ENCODE results near the gene TECPR2.

DNA sequence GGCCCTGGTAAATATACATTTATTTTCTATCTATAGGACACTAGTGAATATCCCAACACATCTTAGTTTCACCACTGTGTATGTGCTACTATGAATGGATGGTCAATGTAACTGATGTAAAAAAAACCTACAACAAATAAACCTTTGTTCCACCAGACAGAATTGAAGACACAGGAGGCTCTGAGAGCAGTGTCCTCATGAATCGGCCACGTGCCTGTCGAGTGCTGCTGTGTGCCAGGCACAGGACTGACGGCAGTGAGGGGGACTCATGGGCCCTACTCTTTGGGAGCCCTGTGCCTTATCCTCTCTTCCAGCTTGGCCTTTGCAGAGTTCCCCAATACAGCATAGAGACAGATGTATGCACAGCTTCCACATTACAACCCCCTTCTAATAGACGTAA is 18.3 kb upstream of the TECPR2 start:
- TF ChIP-seq, protein P1, sequence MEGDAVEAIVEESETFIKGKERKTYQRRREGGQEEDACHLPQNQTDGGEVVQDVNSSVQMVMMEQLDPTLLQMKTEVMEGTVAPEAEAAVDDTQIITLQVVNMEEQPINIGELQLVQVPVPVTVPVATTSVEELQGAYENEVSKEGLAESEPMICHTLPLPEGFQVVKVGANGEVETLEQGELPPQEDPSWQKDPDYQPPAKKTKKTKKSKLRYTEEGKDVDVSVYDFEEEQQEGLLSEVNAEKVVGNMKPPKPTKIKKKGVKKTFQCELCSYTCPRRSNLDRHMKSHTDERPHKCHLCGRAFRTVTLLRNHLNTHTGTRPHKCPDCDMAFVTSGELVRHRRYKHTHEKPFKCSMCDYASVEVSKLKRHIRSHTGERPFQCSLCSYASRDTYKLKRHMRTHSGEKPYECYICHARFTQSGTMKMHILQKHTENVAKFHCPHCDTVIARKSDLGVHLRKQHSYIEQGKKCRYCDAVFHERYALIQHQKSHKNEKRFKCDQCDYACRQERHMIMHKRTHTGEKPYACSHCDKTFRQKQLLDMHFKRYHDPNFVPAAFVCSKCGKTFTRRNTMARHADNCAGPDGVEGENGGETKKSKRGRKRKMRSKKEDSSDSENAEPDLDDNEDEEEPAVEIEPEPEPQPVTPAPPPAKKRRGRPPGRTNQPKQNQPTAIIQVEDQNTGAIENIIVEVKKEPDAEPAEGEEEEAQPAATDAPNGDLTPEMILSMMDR (IDR thresholded peaks at IDR 0.05; ENCODE audit: insufficient read depth, low read length) = no peak
- TF ChIP-seq POLR2AphosphoS5 (IDR thresholded peaks at IDR 0.05; ENCODE audit: low read depth) = no peak
- no peak for TF ChIP-seq SPI1 (IDR thresholded peaks at IDR 0.05; ENCODE audit: borderline replicate concordance, low read depth)
